HepG2 (cell line): ENCODE measurements around the gene SOWAHA. TPM values are rescaled to one million over a fixed set of nuclear protein-coding genes. Genes with fewer than 3 reads are reported as not detected.

Experiments used
- CBX1 ChIP-seq: IDR thresholded peaks from one replicate; pipeline ENCODE4 v1.6.1; 2016; ENCODE audit warnings: antibody characterized with exemption, low read depth
- FOXJ3 ChIP-seq: sonication (generic); formaldehyde crosslinking; IDR thresholded peaks from 2 replicates; pipeline ENCODE4 v1.4.0; 2020; ENCODE audit warnings: missing genetic modification reagents, mild to moderate bottlenecking, borderline replicate concordance
- MAZ ChIP-seq, 2 experiments: sonication (generic) in 1 of 2; formaldehyde crosslinking in 1 of 2; IDR thresholded peaks; 2 replicates each; pipeline versions ENCODE4 v1.5.0 to v1.6.1; 2012 to 2020; ENCODE audit warnings: low read depth in 2 of 2, mild to moderate bottlenecking in 2 of 2, borderline replicate concordance in 1 of 2, improper control_type of control experiment in 1 of 2, low read length in 1 of 2, missing genetic modification reagents in 1 of 2, moderate library complexity in 1 of 2
- PCBP1 ChIP-seq: fragments of 200-400 bp; formaldehyde crosslinking; IDR thresholded peaks from 2 replicates; pipeline ENCODE4 v1.6.1; 2017; ENCODE audit warnings: mild to moderate bottlenecking, low read depth, low read length, borderline replicate concordance
- SNAPC2 ChIP-seq: sonication (generic); formaldehyde crosslinking; IDR thresholded peaks from 2 replicates; pipeline ENCODE4 v1.8.1; 2022; ENCODE audit warnings: mild to moderate bottlenecking, missing genetic modification reagents
- ZBTB8A ChIP-seq: sonication (generic); formaldehyde crosslinking; IDR thresholded peaks from 2 replicates; pipeline ENCODE4 v1.4.0; 2020; ENCODE audit warnings: mild to moderate bottlenecking, low read depth, missing genetic modification reagents, borderline replicate concordance
- ZNF235 ChIP-seq: sonication (generic); formaldehyde crosslinking; IDR thresholded peaks from 2 replicates; pipeline ENCODE4 v1.8.1; 2023; ENCODE audit warnings: mild to moderate bottlenecking, missing genetic modification reagents, borderline replicate concordance
- ZNF263 ChIP-seq: sonication (generic); formaldehyde crosslinking; IDR thresholded peaks from 2 replicates; pipeline ENCODE4 v1.4.0; 2020; ENCODE audit warnings: missing genetic modification reagents
- polyA plus RNA-seq, 8 experiments: library from polyadenylated mRNA; depleted of rRNA in 3 of 8; stranded (reverse) in 7 of 8; unstranded in 1 of 8; fragments of >200 nt; fragmentation: Illumina TruSeq in 4 of 8; extraction: Trizol in 4 of 8; gene quantifications; 2 replicates each; pipeline versions ENCODE4 v1.2.1 to v1.2.3, GENCODE V29; 2011 to 2016; ENCODE audit warnings: low read depth in 4 of 8, missing spikeins in 1 of 8, mixed read lengths in 1 of 8; ENCODE audit not compliant: insufficient read depth in 1 of 8
- total RNA-seq, 5 experiments: library from RNA; depleted of rRNA; stranded (reverse); fragments of >200 nt; fragmentation: Illumina TruSeq; extraction: Trizol; gene quantifications; 2 replicates each; pipeline ENCODE4 v1.2.3, GENCODE V29; 2016; ENCODE audit warnings: low read depth in 1 of 5
- TF ChIP-seq, protein P1 (sequence below): sonication (generic); formaldehyde crosslinking; IDR thresholded peaks from 2 replicates; pipeline ENCODE4 v1.5.1; 2020; ENCODE audit warnings: mild to moderate bottlenecking, missing genetic modification reagents
- TF ChIP-seq, protein P2 (sequence below): sonication (generic); formaldehyde crosslinking; IDR thresholded peaks from 2 replicates; pipeline ENCODE4 v1.8.0; 2023; ENCODE audit warnings: mild to moderate bottlenecking, missing genetic modification reagents
- TF ChIP-seq, protein P3 (sequence below): sonication (generic); formaldehyde crosslinking; IDR thresholded peaks from 2 replicates; pipeline ENCODE4 v1.5.0; 2020; ENCODE audit warnings: mild to moderate bottlenecking, missing genetic modification reagents, borderline replicate concordance
- TF ChIP-seq, protein P4 (sequence below): sonication (generic); formaldehyde crosslinking; IDR thresholded peaks from 2 replicates; pipeline ENCODE4 v1.8.0; 2022; ENCODE audit warnings: mild to moderate bottlenecking, missing genetic modification reagents
- TF ChIP-seq, protein P5 (sequence below): sonication (generic); formaldehyde crosslinking; IDR thresholded peaks from 2 replicates; pipeline ENCODE4 v1.5.1; 2020; ENCODE audit warnings: missing genetic modification reagents, mild to moderate bottlenecking, borderline replicate concordance
- TF ChIP-seq, protein P6 (sequence below): sonication (generic); formaldehyde crosslinking; IDR thresholded peaks from 2 replicates; pipeline ENCODE4 v1.5.1; 2020; ENCODE audit warnings: mild to moderate bottlenecking, moderate library complexity, missing genetic modification reagents
- TF ChIP-seq, protein P7 (sequence below): sonication (generic); formaldehyde crosslinking; IDR thresholded peaks from 2 replicates; pipeline ENCODE4 v1.4.0; 2020; ENCODE audit warnings: mild to moderate bottlenecking, missing genetic modification reagents

Gene SOWAHA
- total and polyA plus RNA-seq, 2 of the 13 experiments (the other 11 are each of a cell fraction or from before 2014, with no cell fraction given) = 0.95 to 1.9 TPM

DNA sequence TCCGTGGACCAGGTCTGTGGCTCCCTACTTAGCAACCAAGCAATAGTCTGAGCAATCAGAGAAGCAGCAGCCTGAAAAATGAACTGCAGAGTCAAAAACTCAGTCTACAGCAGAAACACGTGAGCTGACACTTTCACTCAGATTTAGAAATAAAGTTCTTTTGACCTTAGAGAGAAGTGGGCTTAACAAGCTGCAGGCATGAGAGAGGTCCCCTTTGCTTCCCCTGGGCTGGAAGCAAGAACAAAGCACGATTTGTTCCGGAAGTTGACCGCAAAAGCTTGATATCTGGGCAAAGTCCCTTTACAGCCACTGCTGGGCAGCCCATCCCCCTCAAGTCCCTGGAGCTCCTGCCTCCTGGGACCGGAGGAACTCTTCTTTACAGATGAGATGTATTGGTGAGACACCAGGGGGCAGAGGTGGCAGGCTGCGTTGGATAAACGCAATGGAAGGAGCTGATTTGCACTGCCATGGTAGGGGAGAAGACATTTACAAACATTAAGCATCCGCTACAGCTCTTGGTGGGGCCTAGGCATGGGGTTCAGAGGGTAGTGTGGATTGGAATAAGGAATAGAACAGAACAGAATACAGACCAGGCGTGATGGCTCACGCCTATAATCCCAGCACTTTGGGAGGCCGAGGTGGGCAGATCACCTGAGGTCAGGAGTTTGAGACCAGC is 5.8 kb upstream of the SOWAHA start (continued):
- TF ChIP-seq ZNF235 (CRISPR knock-in tag) = no peak
- no peak for TF ChIP-seq ZBTB8A
- no peak for TF ChIP-seq PCBP1
- no peak for TF ChIP-seq MAZ (IDR thresholded peaks at IDR 0.05; ENCODE audit: borderline replicate concordance, low read depth, low read length)
- TF ChIP-seq MAZ (CRISPR knock-in tag; IDR thresholded peaks at IDR 0.05; ENCODE audit: low read depth) = peak; percentile 82
- TF ChIP-seq, protein P1, sequence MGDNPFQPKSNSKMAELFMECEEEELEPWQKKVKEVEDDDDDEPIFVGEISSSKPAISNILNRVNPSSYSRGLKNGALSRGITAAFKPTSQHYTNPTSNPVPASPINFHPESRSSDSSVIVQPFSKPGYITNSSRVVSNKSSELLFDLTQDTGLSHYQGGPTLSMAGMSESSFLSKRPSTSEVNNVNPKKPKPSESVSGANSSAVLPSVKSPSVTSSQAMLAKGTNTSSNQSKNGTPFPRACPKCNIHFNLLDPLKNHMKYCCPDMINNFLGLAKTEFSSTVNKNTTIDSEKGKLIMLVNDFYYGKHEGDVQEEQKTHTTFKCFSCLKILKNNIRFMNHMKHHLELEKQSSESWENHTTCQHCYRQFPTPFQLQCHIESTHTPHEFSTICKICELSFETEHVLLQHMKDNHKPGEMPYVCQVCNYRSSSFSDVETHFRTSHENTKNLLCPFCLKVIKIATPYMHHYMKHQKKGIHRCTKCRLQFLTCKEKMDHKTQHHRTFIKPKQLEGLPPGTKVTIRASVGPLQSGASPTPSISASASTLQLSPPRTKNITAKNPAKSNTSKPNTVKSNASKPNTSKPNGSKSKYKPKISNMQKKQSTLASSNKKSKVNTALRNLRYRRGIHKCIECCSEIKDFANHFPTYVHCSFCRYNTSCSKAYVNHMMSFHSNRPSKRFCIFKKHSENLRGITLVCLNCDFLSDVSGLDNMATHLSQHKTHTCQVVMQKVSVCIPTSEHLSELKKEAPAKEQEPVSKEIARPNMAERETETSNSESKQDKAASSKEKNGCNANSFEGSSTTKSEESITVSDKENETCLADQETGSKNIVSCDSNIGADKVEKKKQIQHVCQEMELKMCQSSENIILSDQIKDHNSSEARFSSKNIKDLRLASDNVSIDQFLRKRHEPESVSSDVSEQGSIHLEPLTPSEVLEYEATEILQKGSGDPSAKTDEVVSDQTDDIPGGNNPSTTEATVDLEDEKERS (CRISPR knock-in tag) = 0 out of 2 replicates have a peak, but pooled peaks have one; percentile 68
- TF ChIP-seq, protein P2, sequence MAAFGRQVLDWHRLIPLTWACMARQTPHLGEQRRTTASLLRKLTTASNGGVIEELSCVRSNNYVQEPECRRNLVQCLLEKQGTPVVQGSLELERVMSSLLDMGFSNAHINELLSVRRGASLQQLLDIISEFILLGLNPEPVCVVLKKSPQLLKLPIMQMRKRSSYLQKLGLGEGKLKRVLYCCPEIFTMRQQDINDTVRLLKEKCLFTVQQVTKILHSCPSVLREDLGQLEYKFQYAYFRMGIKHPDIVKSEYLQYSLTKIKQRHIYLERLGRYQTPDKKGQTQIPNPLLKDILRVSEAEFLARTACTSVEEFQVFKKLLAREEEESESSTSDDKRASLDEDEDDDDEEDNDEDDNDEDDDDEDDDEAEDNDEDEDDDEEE (CRISPR knock-in tag) = no peak; the same call in 1 of the 2 replicates
- TF ChIP-seq, protein P3, sequence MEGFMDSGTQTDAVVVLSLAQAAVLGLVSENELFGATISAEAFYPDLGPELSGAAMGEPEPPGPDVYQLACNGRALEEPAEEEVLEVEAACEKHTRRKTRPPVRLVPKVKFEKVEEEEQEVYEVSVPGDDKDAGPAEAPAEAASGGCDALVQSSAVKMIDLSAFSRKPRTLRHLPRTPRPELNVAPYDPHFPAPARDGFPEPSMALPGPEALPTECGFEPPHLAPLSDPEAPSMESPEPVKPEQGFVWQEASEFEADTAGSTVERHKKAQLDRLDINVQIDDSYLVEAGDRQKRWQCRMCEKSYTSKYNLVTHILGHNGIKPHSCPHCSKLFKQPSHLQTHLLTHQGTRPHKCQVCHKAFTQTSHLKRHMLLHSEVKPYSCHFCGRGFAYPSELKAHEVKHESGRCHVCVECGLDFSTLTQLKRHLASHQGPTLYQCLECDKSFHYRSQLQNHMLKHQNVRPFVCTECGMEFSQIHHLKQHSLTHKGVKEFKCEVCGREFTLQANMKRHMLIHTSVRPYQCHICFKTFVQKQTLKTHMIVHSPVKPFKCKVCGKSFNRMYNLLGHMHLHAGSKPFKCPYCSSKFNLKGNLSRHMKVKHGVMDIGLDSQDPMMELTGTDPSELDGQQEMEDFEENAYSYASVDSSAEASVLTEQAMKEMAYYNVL = peak; percentile 47; the same call in 1 of the 2 replicates
- no peak for TF ChIP-seq ZNF263 (CRISPR knock-in tag)
- TF ChIP-seq, protein P4, sequence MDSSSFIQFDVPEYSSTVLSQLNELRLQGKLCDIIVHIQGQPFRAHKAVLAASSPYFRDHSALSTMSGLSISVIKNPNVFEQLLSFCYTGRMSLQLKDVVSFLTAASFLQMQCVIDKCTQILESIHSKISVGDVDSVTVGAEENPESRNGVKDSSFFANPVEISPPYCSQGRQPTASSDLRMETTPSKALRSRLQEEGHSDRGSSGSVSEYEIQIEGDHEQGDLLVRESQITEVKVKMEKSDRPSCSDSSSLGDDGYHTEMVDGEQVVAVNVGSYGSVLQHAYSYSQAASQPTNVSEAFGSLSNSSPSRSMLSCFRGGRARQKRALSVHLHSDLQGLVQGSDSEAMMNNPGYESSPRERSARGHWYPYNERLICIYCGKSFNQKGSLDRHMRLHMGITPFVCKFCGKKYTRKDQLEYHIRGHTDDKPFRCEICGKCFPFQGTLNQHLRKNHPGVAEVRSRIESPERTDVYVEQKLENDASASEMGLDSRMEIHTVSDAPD = no peak
- TF ChIP-seq FOXJ3 (CRISPR knock-in tag) = no peak; the same call in 1 of the 2 replicates
- TF ChIP-seq, protein P5, sequence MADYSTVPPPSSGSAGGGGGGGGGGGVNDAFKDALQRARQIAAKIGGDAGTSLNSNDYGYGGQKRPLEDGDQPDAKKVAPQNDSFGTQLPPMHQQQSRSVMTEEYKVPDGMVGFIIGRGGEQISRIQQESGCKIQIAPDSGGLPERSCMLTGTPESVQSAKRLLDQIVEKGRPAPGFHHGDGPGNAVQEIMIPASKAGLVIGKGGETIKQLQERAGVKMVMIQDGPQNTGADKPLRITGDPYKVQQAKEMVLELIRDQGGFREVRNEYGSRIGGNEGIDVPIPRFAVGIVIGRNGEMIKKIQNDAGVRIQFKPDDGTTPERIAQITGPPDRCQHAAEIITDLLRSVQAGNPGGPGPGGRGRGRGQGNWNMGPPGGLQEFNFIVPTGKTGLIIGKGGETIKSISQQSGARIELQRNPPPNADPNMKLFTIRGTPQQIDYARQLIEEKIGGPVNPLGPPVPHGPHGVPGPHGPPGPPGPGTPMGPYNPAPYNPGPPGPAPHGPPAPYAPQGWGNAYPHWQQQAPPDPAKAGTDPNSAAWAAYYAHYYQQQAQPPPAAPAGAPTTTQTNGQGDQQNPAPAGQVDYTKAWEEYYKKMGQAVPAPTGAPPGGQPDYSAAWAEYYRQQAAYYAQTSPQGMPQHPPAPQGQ (CRISPR knock-in tag) = no peak
- no peak for TF ChIP-seq SNAPC2 (CRISPR knock-in tag)
- TF ChIP-seq, protein P6, sequence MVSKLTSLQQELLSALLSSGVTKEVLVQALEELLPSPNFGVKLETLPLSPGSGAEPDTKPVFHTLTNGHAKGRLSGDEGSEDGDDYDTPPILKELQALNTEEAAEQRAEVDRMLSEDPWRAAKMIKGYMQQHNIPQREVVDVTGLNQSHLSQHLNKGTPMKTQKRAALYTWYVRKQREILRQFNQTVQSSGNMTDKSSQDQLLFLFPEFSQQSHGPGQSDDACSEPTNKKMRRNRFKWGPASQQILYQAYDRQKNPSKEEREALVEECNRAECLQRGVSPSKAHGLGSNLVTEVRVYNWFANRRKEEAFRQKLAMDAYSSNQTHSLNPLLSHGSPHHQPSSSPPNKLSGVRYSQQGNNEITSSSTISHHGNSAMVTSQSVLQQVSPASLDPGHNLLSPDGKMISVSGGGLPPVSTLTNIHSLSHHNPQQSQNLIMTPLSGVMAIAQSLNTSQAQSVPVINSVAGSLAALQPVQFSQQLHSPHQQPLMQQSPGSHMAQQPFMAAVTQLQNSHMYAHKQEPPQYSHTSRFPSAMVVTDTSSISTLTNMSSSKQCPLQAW = peak; percentile 94
- TF ChIP-seq, protein P7, sequence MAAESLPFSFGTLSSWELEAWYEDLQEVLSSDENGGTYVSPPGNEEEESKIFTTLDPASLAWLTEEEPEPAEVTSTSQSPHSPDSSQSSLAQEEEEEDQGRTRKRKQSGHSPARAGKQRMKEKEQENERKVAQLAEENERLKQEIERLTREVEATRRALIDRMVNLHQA (CRISPR knock-in tag) = no peak
- TF ChIP-seq CBX1 = peak; percentile 49
